ENCODE data around the gene AEN. TPM values are rescaled to one million over a fixed set of nuclear protein-coding genes. Genes with fewer than 3 reads are reported as not detected.

The AEN gene
- total RNA-seq, 1 donor, result 36.6 TPM

GRCh38 chr15:88645171-88646087, 24.3 kb downstream of the AEN start:
- no peak for DNase-seq (ENCODE audit: low read depth)
- no peak for TF ChIP-seq CTCF (IDR thresholded peaks at IDR 0.05; ENCODE audit: insufficient read depth, low read length)
- no peak overlapping the region for H3K4me3 ChIP-seq (ENCODE audit: low read depth, low read length)

- H3K4me3 ChIP-seq (ENCODE audit: low read depth, low read length), result no peak overlapping the region
- DNase-seq (ENCODE audit: low read depth), result no peak
- no peak for TF ChIP-seq CTCF (IDR thresholded peaks at IDR 0.05; ENCODE audit: insufficient read depth, low read length)
Observed at GRCh38 chr15:88646088-88646405, 24.9 kb downstream of the AEN start.

- TF ChIP-seq CTCF (IDR thresholded peaks at IDR 0.05; ENCODE audit: insufficient read depth, low read length), result no peak
- DNase-seq (ENCODE audit: low read depth), result no peak
Observed at GRCh38 chr15:88646951-88647350, 25.8 kb downstream of the AEN start.

GRCh38 chr15:88647351-88648105, 26.4 kb downstream of the AEN start:
- H3K4me3 ChIP-seq (ENCODE audit: low read depth, low read length), result no peak overlapping the region
- DNase-seq (ENCODE audit: low read depth), result no peak
- TF ChIP-seq CTCF (IDR thresholded peaks at IDR 0.05; ENCODE audit: insufficient read depth, low read length), result no peak

More at GRCh38 chr15:88646951-88647350, 25.8 kb downstream of the AEN start:
- no peak overlapping the region for H3K4me3 ChIP-seq (ENCODE audit: low read depth, low read length)

GRCh38 chr15:88648357-88649214, 27.4 kb downstream of the AEN start:
- TF ChIP-seq CTCF (IDR thresholded peaks at IDR 0.05; ENCODE audit: insufficient read depth, low read length), result no peak
- H3K4me3 ChIP-seq (ENCODE audit: low read depth, low read length), result no peak overlapping the region
- no peak for DNase-seq (ENCODE audit: low read depth)

- no peak for TF ChIP-seq CTCF (IDR thresholded peaks at IDR 0.05; ENCODE audit: insufficient read depth, low read length)
- no peak overlapping the region for H3K4me3 ChIP-seq (ENCODE audit: low read depth, low read length)
- DNase-seq (ENCODE audit: low read depth), result peak; percentile 92
Observed at GRCh38 chr15:88649286-88649733, 28.2 kb downstream of the AEN start.

Data from fibroblast of the aortic adventitia (primary cell).